HK-2 (cell line): ENCODE results near the gene TIMM17A.
A peak's percentile ranks its signal among the peaks of the same experiment; 100 is the strongest.

Experiments used
- DNase-seq: peaks from one replicate; pipeline ENCODE4 v3.0.0-alpha.2; 2018; ENCODE audit not compliant: unreplicated experiment

TIMM17A gene

DNA sequence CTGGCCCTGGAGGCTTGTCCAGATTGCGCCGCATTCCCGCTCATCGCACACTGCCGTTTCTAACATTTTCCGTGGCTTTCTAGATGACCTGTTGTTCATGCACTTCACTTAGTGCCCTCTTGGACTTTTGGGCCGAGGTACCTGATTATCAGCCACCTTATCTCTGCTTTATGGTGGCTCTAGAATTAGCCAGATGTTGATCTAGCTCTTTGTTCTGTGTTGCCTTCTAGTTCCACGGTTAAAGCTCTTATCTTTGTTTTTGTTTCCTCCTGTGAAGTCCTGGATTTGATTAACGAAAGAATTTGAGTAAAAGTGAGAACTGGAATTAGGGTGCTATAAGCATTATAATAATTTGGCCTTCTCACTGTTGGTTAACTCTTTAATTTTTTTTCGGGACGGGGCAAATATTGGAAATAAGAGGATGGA is 28.1 kb downstream of the TIMM17A start:
- no peak for DNase-seq

DNA sequence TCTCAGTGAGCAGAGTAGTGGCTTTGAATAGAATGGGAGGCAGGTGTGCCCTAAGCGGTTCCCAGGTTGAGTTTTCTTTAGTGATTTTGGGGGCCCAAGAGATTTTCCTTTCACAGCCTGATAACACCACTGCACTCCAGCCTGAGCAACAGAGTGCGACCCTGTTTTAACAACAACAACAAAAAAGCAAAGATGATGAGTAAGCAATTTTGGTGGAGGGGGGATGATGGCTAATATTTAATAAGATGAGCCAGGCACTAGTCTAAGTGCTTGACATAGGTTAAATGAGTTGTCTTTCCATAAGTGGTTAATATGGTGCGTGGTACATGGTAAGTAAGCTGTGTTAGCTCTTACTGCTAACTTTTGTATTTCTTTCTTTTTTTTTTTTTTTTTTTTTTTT is 29.1 kb downstream of the TIMM17A start:
- no peak for DNase-seq

DNA sequence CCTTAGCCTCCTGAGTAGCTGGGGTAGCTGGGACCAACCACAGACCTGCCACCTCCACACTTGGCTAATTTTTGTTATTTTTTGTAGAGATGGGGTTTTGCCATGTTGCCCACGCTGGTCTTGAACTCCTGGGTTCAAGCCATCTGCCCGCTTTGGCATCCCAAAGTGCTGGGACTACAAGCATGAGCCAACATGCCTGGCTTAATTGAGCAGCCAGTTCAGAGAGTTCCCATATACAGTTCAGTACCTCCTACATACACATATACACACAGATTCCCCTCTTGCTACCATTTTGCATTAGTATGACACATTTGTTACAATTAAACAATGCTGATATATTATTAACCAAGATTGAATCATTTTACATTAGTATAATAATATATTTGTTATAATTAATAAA is 30.1 kb downstream of the TIMM17A start:
- no peak for DNase-seq

DNA sequence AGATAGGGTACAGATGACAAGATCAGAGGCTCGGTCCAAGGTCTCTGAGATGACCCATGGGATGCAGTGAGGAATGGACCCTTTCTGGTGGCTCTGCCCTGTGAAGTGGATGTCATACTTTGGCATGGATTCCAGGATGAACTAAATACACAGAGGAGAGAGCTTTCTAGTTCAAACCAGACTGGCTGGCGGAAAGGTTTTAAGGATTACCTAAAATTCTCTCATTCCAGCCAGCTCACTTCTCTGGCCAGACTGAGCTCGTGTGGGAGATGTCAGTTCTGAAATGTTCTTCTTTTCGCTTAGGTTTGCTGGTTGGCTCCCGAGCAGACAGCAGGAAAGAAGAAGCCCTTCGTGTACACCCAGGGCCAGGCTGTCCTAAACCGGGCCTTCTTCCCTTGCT is 33.3 kb downstream of the TIMM17A start:
- no peak for DNase-seq

DNA sequence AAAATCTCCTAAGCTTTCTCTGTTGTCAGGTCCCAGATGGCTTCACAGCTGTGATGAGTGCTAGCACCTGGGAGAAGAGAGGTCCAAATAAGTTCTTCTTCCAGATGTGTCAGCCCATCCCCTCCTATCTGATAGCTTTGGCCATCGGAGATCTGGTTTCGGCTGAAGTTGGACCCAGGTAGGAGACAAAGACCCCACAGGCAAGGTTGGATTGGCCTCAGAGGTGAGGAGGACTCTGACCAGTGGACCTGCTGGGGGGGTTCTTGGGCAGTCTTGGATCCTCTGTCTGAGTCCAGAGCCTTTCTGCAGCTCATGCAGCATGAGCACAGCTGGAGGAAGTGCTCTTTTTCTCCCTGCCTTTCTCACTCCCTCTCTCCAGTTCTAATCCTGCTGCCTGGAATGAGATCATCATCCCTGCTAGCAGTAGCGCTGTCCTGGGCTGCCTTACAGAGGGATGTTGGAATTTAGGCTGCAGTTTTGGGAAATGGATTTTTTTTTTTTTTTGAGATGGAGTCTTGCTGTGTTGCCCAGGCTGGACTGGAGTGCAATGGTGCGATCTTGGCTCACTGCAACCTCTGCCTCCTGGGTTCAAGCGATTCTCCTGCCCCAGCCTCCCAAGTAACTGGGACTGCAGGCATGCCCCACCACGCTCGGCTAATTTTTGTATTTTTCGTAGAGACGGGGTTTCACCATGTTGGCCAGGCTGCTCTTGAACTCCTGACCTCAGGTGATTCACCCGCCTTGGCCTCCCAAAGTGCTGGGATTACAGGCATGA is 34.2 kb downstream of the TIMM17A start:
- DNase-seq: no peak

DNA sequence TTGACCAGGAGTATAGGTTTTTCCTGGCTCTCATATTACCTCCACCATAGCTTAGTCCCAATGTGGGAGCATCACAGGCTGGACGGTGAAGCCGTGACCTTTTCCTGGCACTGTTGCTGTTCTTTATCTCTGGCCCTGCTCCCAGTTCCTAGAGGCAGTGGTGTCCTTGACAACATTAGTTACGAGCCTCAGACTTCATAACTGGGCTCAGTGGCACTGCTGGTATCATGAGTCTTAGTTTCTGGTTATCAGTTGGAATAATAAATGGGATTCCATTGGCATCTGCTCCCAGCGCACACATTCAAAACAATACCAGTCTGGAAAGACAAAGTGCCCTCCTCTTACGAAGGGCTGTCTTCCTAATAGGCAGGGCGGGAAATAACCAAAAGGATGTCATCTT is 35.1 kb downstream of the TIMM17A start:
- no peak for DNase-seq

DNA sequence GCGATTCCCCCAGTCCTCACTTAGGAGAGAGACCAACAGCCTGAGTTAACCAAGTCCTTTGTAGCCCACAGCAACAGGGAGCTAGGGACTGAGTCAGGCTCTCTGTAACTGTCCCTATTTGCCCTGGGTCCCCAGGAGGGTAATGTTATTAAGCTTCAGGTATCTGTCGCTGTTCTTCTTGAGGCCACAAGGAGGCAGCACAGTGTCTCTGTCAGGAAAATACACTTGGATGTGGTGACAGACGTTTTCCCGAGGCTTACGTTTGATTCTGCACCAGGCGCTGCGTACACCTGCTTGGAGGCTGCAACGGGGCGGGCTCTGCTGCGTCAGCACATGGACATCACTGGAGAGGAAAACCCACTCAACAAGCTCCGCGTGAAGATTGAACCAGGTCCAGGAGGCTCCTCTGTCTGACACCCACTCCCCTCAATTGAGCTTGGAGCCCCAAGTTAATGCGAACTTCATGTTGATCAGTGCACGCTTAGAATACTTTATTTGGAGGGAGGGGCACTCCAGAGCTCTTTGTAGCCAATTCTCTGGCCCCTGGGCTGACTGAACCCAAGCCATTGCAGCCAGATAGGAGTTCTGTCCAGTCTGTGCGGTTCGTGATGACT is 44.4 kb downstream of the TIMM17A start:
- DNase-seq: peak; percentile 33

DNA sequence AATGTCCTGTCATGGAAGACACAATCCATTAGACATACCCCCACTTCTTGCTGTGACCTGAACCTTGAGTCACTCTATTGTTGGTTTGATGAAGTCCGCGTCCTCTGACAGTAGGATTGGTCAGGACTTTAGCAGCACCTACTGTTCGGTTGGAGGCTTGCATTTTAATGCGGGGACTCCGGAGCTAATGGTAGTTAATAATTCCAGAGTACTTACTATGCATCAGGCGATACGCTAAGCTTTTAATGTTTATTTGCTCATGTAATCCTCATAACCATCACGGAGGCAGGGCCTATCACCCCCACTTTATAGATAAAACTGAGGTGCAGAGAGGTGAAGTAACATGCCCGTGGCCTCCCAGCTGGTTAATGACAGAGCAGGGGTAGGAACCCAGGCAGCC is 47.2 kb downstream of the TIMM17A start:
- no peak for DNase-seq

DNA sequence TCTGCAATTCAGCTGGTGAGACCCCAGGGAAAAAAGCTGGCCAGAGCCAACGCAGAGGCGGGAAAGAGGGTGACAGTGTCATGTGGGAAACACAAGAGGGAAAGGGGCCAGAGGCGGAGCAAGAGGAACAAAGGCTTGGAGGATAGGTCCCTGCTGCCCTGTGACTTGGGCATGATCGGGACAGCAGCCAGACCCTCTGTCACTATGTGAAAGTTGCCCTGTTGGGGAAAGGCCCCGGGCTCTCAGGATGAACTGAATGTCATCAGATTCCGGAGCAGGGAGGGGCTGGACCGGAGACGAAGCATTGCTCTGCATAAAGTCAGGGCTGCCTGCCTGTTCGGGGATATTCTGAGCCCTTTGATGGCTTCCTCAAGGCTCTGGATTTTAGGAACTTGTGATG is 49.4 kb downstream of the TIMM17A start:
- no peak for DNase-seq

DNA sequence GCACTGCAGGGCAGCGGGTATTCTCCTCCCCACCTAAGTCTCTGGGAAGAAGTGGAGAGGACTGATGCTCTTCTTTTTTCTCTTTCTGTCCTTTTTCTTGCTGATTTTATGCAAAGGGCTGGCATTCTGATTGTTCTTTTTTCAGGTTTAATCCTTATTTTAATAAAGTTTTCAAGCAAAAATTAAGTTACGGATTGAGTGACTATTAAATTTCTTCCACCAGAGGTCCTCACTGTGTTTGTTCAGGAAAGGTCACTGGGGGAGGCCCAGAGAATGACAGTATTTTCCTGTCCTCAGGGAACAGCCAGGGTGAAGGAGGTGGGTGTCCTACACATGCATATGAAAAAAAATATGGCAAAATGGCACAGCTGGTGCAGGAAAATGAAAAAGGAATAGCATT is 50.7 kb downstream of the TIMM17A start:
- DNase-seq: no peak

DNA sequence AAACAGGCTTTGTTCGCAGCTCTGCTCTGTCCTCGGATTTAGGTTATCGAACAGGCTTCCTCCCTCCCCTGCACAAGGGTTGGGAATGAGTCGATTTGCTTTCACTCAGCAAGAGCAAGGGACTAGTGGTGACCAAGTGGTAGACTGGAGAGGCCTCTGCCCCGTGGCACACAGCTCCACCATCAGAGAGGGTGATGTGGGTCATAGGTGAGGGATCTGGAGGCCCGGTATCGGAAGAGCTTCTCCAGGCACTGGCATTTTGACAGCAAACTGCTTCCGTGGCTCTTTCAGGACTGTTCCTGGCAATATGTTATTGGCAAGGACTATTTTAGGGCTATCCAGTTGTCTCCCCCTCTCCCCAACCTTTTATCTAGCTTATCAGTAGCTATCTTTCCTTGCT is 52.0 kb downstream of the TIMM17A start:
- DNase-seq: no peak

DNA sequence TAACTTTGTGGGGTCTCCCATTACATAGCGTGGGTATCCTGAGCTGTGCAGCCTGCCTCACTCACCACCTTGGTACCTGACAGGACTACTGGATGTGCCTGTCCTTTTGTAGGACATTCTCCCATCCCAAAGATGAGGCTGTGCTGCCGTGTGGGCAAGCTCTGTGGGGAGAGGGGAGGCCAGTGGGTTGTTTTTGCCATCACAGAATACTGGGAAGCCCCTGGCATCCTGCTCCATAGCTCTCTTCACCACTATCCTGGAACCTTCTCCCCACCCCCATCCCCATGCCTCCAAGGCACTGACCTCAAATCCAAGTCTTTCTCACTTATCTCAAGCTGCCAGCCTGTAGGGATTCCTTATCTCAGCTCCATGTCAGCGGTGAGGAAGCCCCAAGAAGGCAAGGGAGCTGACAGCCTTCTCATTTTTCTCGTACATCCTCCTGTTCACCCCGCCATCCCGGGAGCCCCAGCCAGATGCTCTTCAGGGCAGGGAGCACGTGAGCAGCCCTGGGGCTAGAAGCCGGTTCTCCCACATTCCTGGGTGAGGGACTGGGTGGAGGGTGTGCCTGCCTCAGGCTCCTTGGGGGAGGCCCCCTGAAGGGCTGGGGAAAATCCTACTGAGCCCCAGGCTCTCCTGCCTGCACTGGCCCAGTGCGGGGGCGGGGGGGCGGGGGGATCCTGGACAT is 52.6 kb downstream of the TIMM17A start:
- no peak for DNase-seq

DNA sequence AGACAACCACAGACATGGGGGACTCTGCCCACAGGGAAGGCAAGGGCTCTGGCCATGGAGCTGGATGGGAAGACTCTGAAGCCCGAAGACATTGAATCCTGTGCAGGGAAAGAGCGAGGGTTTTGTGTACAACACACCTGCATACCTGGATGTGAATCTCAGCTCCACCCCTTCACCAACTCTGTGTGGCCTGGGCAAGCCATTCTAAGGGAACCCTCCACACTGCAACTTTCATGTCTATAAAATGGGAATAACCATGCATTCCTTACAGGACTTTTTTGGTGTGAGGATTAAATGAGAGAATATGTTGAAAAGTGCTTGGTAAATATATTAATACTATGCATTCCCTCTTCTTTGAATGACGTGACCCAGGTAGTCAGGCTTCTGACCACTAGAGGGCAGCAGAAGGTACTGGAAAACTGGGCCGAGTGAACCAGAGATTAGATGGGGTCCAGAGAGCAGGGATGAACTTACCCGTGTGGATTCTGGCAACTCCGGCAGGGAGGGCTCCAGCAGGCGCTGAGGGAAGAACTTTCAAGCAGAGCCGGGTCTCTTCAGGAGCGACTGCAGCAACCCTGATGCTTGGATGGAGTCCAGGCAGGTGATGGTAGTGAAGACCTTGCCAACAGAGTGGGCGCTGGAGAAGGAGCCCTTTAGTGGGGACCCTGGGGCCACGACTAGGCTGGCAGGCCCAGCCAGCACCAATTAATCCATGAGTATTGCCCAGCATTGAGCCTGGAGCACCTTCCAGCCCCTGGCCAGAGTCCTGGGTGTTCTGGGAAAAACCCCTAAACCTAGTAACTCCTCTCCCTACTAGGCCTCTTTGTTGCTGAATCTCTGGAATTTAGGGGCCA is 54.2 kb downstream of the TIMM17A start:
- peak; percentile 87 for DNase-seq

DNA sequence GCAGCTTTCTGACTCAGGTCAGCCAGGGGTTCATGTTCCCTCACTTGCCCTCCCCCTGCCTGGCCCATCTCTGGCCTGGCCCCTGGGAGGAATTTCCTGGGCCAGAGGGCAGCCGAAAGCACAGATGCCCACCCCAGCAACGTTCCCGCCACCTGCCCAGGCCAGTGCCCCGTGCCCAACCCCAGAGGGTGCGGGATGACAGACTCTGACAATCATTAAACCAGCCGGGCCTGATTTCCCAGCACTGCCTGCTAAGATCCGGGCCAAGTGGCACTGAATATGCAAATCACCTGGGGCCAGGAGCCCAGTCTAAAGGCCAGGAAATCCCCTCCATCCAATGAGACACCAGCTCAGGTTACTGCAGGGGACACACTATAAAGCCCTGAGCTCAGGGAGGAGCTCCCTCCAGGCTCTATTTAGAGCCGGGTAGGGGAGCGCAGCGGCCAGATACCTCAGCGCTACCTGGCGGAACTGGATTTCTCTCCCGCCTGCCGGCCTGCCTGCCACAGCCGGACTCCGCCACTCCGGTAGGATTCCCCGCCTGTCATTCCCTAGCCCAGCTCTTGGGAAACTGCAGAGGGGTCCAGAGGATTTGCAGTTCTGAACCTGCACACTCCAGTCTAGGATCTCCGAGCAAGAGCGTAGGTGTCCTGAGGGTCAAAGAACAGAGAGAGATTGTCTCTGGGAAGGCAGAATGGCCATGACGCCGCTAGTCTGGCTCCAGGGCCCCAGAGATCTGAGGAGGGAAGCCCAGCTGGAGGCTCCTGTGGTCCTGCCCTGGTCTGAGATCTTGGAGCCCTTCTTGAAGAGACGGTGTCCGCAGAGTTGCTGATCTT is 55.1 kb downstream of the TIMM17A start, which contains the start of gene ELF3:
Gene ELF3 (plus strand): TSS at position 408 of the 836 bp plus-strand sequence. CDS start 550 bp downstream, outside the sequence.
- DNase-seq: peak; percentile 98

DNA sequence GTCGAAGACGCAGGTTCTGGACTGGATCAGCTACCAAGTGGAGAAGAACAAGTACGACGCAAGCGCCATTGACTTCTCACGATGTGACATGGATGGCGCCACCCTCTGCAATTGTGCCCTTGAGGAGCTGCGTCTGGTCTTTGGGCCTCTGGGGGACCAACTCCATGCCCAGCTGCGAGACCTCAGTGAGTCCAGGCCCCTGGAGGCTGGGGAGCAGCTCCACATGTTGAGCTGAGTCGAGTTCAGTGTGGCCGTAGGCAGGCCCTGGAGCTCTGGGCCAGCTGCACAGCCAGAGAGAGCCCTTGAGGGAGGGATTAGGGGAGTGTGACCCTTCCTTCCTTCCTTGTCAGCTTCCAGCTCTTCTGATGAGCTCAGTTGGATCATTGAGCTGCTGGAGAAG is 56.7 kb downstream of the TIMM17A start:
- no peak for DNase-seq

DNA sequence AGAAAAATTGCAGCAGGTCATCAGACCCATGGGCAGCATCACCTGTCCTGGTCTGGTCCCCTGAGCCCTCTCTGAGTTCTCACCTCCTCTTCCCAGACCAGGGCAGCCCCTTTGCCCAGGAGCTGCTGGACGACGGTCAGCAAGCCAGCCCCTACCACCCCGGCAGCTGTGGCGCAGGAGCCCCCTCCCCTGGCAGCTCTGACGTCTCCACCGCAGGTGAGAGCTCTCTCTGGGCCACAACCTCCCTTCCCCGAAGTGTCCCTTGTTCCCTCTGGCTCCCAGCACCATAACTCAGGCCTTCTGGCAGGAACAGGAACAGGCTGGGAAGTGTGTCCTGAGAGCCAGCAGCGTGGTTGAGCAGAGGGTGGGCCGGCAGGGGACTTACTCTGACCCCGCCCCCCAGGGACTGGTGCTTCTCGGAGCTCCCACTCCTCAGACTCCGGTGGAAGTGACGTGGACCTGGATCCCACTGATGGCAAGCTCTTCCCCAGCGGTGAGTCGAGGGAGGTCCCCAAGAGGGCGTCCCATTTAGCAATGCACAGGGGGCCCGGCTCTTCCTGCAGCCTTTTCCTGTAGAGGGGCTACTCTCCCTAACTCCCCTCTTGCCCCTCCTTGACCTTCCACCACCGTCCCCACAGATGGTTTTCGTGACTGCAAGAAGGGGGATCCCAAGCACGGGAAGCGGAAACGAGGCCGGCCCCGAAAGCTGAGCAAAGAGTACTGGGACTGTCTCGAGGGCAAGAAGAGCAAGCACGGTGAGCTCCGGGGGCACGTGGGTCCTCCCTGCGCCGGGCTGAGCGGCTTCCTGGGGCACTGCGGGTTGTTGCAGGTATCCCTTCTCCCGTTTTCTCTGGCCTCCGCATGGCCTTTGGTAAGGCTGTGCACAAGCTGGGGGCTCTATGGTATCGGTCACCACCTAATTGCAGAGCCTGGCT is 57.5 kb downstream of the TIMM17A start:
- no peak for DNase-seq

DNA sequence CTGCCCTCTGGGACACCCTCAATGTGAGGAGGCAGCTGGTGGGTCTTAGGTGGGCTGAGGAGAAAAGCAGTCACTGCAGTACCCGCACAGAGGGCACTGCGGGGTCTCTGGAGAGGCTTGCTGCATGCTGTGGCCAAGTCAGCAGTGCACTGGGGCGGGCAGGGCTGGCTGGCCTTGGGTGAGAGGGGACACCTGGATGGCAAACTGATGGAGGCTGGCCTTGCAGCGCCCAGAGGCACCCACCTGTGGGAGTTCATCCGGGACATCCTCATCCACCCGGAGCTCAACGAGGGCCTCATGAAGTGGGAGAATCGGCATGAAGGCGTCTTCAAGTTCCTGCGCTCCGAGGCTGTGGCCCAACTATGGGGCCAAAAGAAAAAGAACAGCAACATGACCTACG is 58.3 kb downstream of the TIMM17A start:
- no peak for DNase-seq

DNA sequence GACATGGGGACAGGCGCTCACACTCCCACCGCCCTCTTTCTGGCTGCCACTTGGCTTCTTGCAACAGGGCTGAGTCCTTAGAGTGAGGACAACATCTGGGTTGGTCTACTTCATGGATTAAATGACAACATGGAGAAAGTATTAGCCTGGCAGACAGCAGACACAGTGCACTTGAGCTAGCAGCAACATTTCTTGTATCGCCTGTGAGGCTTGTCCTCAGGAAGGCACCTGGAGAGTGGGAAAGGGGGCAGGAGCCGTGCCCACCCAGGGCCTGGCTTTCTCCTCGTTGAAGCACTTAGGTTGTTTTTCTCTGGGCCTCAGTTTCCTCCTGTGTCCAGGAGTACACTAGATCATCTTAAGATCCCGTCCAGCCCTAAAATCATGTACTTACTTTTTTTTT is 58.8 kb downstream of the TIMM17A start:
- no peak for DNase-seq

DNA sequence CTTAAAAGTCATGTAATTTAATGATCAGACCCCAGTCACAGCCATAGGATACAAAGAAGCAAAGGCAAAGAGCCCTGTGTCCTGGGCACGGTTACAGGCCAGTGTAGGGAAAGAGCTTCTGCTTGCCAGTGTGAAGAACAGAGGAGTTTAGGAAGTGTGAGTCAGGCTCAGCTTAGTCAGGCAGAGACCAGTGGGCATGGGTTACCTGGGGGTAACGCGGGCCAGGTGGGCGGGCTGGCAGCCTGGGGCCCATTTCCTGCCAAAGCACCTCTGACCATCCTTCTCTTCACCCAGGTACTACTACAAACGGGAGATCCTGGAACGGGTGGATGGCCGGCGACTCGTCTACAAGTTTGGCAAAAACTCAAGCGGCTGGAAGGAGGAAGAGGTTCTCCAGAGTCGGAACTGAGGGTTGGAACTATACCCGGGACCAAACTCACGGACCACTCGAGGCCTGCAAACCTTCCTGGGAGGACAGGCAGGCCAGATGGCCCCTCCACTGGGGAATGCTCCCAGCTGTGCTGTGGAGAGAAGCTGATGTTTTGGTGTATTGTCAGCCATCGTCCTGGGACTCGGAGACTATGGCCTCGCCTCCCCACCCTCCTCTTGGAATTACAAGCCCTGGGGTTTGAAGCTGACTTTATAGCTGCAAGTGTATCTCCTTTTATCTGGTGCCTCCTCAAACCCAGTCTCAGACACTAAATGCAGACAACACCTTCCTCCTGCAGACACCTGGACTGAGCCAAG is 59.8 kb downstream of the TIMM17A start:
- DNase-seq: no peak

DNA sequence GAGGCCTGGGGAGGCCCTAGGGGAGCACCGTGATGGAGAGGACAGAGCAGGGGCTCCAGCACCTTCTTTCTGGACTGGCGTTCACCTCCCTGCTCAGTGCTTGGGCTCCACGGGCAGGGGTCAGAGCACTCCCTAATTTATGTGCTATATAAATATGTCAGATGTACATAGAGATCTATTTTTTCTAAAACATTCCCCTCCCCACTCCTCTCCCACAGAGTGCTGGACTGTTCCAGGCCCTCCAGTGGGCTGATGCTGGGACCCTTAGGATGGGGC is 60.3 kb downstream of the TIMM17A start:
- DNase-seq: no peak
